ENCODE data around the gene COPG1. TPM values are rescaled to one million over a fixed set of nuclear protein-coding genes. Genes with fewer than 3 reads are reported as not detected.

COPG1 gene
- total and polyA plus RNA-seq, 8 donors = 81.4 to 137 (median 104) TPM

- Histone ChIP-seq H3K4me1 (peaks cover 0 to 7% (median 4%) of the 10 kb centered on the region in 3 donors), H3K36me3 (no peaks in the 10 kb centered on the region), H3K27me3 (no peaks in the 10 kb centered on the region), H3K27ac (peak overlapping the region; percentile 76 to 93 (median 85)), H3K4me3 (peak overlapping the region; percentile 62 to 90 (median 76)), H3K9me3 (no peaks in the 10 kb centered on the region)
- FAIRE-seq (no peak), DNase-seq (no peak), ATAC-seq (peak in 3 of 4 donors; percentile 7 to 33 (median 25))
- no peak for TF ChIP-seq CTCF (IDR thresholded peaks at IDR 0.05)
- intact Hi-C loops (cut with DNase I) = no loop called here
- WGBS, 2 donors = 1% methylated on average over 19 to 34 of the region's 34 CpGs
These were observed 66.5 kb downstream of the COPG1 start for GRCh38 chr3:129315998-129316247.

- intact Hi-C loops (cut with DNase I) = no loop called here
- peaks cover 0 to 7% (median 4%) of the 10 kb centered on the region in 3 donors for H3K4me1 ChIP-seq
- no peaks in the 10 kb centered on the region for H3K36me3 ChIP-seq
- ATAC-seq (peak; percentile 49 to 74 (median 72)), FAIRE-seq (no peak), DNase-seq (peak; percentile 79 to 96 (median 88))
- 0 to 1% methylated on average over 59 to 65 of the region's 65 CpGs for WGBS, 2 donors
- H3K27me3 ChIP-seq = no peaks in the 10 kb centered on the region
- H3K9me3 ChIP-seq = no peaks in the 10 kb centered on the region
- H3K4me3 ChIP-seq = peak overlapping the region; percentile 62 to 90 (median 76)
- peak overlapping the region; percentile 76 to 93 (median 85) for H3K27ac ChIP-seq
- peak in 1 of 4 donors; percentile 25 for TF ChIP-seq CTCF (IDR thresholded peaks at IDR 0.05)
These were observed 67.0 kb downstream of the COPG1 start for GRCh38 chr3:129316248-129317013.

- Histone ChIP-seq H3K27me3 (no peaks in the 10 kb centered on the region), H3K27ac (peak overlapping the region; percentile 76 to 93 (median 85)), H3K4me1 (peaks cover 0 to 7% (median 4%) of the 10 kb centered on the region in 3 donors), H3K9me3 (no peaks in the 10 kb centered on the region), H3K4me3 (peak overlapping the region in 3 of 4 donors; percentile 71 to 90 (median 81)), H3K36me3 (no peaks in the 10 kb centered on the region)
- TF ChIP-seq CTCF (IDR thresholded peaks at IDR 0.05) = no peak
- 28 to 32% methylated on average over 13 to 15 of the region's 15 CpGs for WGBS, 2 donors
- no peak for FAIRE-seq
- no peak for ATAC-seq
- DNase-seq = peak in 2 of 6 donors; percentile 50 to 78
- intact Hi-C loops (cut with DNase I) = no loop called here
These were observed 67.8 kb downstream of the COPG1 start for GRCh38 chr3:129317014-129317771.

- WGBS, 2 donors = 63 to 68% methylated on average over 5 of the region's 5 CpGs
- no peak for FAIRE-seq
- no peak for TF ChIP-seq CTCF (IDR thresholded peaks at IDR 0.05)
- peaks cover 0 to 7% (median 4%) of the 10 kb centered on the region in 3 donors for H3K4me1 ChIP-seq
- no peak for ATAC-seq
- H3K27ac ChIP-seq = no peak overlapping the region
- no peaks in the 10 kb centered on the region for H3K36me3 ChIP-seq
- H3K27me3 ChIP-seq = no peaks in the 10 kb centered on the region
- H3K9me3 ChIP-seq = no peaks in the 10 kb centered on the region
- H3K4me3 ChIP-seq = no peak overlapping the region
- intact Hi-C loops (cut with DNase I) = no loop called here
- DNase-seq = no peak
These were observed 68.4 kb downstream of the COPG1 start for GRCh38 chr3:129317848-129318247.
